HG03025 (cell line): ENCODE data around the gene LDB2.
"Not testable (repeated sequence)": the region's sequence is repeated elsewhere in the genome, so short reads cannot be mapped to it uniquely, and the experiment has no call there.

Experiments
- ATAC-seq: cut with Tn5 transposase; IDR thresholded peaks from one replicate; pipeline ENCODE4 v1.9.1; 2021; ENCODE audit warnings: mild to moderate bottlenecking, moderate library complexity; ENCODE audit not compliant: unreplicated experiment, low FRiP score

LDB2 gene

GRCh38 chr4:16579866-16580265 lies 318.6 kb downstream of the LDB2 start:
- ATAC-seq = no peak

- ATAC-seq = no peak
Measured at GRCh38 chr4:16577177-16577576, 321.3 kb downstream of the LDB2 start.

- no peak for ATAC-seq
Measured at GRCh38 chr4:16574981-16575380, 323.5 kb downstream of the LDB2 start.

- no peak for ATAC-seq
Measured at GRCh38 chr4:16573739-16574138, 324.7 kb downstream of the LDB2 start.

- no peak for ATAC-seq
Measured at GRCh38 chr4:16573206-16573605, 325.2 kb downstream of the LDB2 start.

- no peak for ATAC-seq
Measured at GRCh38 chr4:16572631-16573030, 325.8 kb downstream of the LDB2 start.

- ATAC-seq = no peak
Measured at GRCh38 chr4:16572161-16572560, 326.3 kb downstream of the LDB2 start.

GRCh38 chr4:16569790-16570189 lies 328.7 kb downstream of the LDB2 start:
- no peak for ATAC-seq

GRCh38 chr4:16557316-16557715 lies 341.1 kb downstream of the LDB2 start:
- not testable (repeated sequence) for ATAC-seq

- ATAC-seq = no peak
Measured at GRCh38 chr4:16555156-16555555, 343.3 kb downstream of the LDB2 start.

GRCh38 chr4:16550531-16550930 lies 347.9 kb downstream of the LDB2 start:
- no peak for ATAC-seq

GRCh38 chr4:16545656-16546055 lies 352.8 kb downstream of the LDB2 start:
- ATAC-seq = no peak

GRCh38 chr4:16544869-16545268 lies 353.6 kb downstream of the LDB2 start:
- no peak for ATAC-seq

- ATAC-seq = no peak
Measured at GRCh38 chr4:16544251-16544721, 354.2 kb downstream of the LDB2 start.

- no peak for ATAC-seq
Measured at GRCh38 chr4:16537926-16538325, 360.5 kb downstream of the LDB2 start.

- ATAC-seq = no peak
Measured at GRCh38 chr4:16532240-16532970, 366.0 kb downstream of the LDB2 start.

GRCh38 chr4:16530688-16531635 lies 367.5 kb downstream of the LDB2 start:
- no peak for ATAC-seq

GRCh38 chr4:16524911-16525554 lies 373.4 kb downstream of the LDB2 start:
- no peak for ATAC-seq

GRCh38 chr4:16524406-16524805 lies 374.0 kb downstream of the LDB2 start:
- no peak for ATAC-seq

GRCh38 chr4:16523526-16523925 lies 374.9 kb downstream of the LDB2 start:
- ATAC-seq = not testable (repeated sequence)
